ENCODE measurements around the gene SIPA1L3.

DNA sequence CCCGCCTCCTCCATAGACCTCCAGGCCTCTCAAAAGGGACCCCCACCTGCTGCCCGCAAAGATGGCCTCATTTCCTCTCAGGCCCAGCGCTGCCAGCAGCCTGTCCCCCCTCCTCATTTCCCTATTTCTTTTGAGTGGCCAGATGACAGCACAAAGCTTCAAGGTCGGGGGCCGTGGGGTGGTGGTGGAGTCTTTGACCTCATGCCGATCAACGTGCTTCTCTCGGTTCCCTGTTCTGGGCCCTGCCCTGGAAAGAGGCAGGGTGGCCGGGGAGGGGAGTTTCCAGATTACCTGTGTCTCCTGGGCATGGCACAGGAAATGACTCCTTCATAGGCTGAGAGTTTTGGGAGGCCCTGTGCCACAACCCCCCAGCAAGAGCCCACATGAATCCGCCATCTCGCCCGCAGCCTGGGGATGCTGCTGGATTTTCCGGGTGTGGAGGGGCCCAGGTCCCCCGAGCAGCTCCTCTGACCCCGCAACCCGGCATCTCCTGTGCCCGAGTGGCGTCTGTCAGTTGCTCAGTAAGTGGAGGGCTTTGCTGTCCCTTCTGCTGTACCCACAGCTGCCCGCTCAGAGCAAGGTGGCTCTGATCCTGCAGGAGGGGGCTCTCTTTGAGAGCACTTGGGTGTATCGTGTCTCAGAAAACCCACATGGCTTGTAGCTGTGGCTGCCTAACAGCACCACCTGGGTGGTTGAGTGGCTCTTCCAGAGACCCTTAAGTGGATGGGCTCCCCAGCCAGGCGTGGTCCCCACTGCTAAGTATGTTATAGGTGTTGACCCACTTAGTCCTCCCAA is 139.4 kb downstream of the SIPA1L3 start:
- TF ChIP-seq ZNF274 (IDR thresholded peaks at IDR 0.05; ENCODE audit: low read depth, low read length) (no peak), YY1 (IDR thresholded peaks at IDR 0.05; ENCODE audit: insufficient read depth, insufficient read length) (no peak)
